ENCODE measurements around the gene HINFP. TPM values are rescaled to one million over a fixed set of nuclear protein-coding genes. Genes with fewer than 3 reads are reported as not detected.

Gene HINFP
- total RNA-seq, 4 donors from 2014 or later = 7.0 to 33.2 (median 13.9) TPM

DNA sequence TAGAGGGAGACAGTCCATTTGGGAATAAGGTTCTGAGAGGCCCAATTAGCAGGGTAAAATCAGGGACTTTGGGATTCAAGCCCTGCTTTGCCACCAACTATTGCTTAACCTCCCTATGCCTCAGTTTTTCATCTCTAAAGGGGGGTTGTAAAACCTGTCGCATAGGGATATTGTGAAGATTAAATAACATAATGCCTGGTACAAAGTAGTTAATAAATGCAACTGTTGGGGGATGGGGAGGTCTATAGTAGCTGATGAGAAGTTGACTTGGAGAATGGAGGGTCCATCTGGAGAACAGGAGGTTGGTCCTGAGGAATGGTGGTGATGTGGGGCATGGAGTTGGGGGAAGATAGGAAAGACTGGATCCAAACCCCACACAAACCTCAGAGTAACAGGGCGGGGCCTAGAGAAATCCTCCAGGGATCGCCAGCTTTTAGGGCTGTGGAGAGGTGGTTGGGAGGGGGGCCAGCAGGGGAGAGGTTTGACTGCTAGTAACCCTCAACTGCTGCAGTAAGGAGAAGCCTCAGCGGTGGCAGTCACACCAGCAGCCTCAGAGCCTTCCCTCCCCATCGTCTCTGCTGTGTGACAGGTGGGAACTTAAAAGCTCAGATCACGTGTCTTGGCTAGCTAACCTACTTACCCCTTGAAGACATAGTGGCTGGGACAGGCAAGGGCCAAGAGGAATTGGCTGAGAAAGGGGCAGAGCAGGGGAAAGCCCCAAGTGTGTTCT lies 26.4 kb downstream of the HINFP start:
- 49 to 57% methylated on average over 5 to 6 of the region's 6 CpGs for WGBS, 2 donors
- intact Hi-C loops (cut with DNase I) = no loop called here
- DNase-seq = no peak
- TF ChIP-seq, protein P1, sequence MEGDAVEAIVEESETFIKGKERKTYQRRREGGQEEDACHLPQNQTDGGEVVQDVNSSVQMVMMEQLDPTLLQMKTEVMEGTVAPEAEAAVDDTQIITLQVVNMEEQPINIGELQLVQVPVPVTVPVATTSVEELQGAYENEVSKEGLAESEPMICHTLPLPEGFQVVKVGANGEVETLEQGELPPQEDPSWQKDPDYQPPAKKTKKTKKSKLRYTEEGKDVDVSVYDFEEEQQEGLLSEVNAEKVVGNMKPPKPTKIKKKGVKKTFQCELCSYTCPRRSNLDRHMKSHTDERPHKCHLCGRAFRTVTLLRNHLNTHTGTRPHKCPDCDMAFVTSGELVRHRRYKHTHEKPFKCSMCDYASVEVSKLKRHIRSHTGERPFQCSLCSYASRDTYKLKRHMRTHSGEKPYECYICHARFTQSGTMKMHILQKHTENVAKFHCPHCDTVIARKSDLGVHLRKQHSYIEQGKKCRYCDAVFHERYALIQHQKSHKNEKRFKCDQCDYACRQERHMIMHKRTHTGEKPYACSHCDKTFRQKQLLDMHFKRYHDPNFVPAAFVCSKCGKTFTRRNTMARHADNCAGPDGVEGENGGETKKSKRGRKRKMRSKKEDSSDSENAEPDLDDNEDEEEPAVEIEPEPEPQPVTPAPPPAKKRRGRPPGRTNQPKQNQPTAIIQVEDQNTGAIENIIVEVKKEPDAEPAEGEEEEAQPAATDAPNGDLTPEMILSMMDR (IDR thresholded peaks at IDR 0.05) = no peak
- TF ChIP-seq POLR2A (IDR thresholded peaks at IDR 0.05) = no peak
- H3K9me3 ChIP-seq = no peaks in the 10 kb centered on the region
- H3K36me3 ChIP-seq = no peaks in the 10 kb centered on the region
- peaks cover 8 to 44% (median 15%) of the 10 kb centered on the region in 3 donors for H3K4me1 ChIP-seq
- H3K4me3 ChIP-seq = no peak overlapping the region
- H3K27ac ChIP-seq = no peak overlapping the region
- peaks cover 0 to 50% (median 0%) of the 10 kb centered on the region in 4 donors for H3K27me3 ChIP-seq

DNA sequence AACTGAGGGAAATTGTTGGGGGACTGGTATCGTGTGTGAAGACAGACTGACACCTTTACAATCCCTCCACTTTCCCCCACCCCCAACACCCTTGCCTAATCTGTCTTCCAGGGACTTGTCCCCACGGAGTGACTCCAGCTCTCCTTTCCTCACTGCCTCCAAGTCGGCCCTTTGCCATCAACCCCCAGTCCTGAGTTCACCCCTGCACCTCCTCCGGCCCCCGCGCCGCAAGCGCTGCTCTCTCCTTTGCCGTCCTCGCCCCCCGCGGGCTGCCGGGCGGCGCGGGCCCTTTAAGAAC lies 27.3 kb downstream of the HINFP start:
- Histone ChIP-seq H3K36me3 (no peaks in the 10 kb centered on the region), H3K4me3 (peak overlapping the region; percentile 45 to 80 (median 54)), H3K4me1 (peaks cover 8 to 44% (median 15%) of the 10 kb centered on the region in 3 donors), H3K9me3 (no peaks in the 10 kb centered on the region), H3K27me3 (peaks cover 0 to 50% (median 0%) of the 10 kb centered on the region in 4 donors), H3K27ac (no peak overlapping the region)
- intact Hi-C loops (cut with DNase I) = no loop called here
- DNase-seq = no peak
- 2 to 22% methylated on average over 2 to 4 of the region's 16 CpGs for WGBS, 2 donors
- TF ChIP-seq, protein P1 (IDR thresholded peaks at IDR 0.05) = no peak
- TF ChIP-seq POLR2A (IDR thresholded peaks at IDR 0.05) = no peak

DNA sequence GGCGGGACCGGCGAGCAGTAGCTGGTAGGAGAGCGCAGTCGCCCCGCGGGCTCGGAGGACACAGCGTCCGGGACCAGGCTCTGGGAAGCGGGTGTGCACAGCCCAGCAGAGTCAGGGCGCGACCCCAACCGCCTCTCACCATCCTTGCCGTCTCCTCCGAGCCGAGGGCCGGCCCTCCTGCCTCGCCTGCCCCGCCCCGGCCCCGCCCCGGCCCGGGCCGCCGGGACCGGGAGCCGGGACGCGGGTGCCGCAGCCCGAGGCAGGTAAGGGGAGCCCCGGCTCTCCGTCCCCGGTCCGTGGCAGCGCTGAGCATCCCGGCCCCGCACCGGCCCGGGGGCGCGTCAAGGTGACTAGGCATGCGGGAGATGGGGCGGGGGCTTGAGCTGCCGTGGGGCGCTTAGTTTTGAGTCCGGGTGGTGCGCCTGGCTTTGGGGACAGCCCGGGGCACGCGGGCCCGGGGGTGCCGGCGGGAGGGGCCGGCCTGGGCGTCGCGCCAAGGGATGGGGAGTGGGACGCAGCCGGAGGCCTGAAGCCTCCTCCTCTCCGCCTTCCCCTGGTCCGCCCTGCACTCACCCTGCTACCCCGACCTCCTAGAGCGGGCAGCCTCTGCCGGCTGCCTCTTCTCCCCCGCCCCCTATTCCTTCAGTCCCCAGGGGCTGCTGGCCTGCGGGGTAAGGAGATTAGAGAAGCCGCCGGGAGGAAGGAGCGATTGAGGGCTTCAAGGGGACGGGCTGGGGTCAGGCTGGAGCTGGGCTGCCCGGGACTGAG lies 27.8 kb downstream of the HINFP start, which contains the start of gene ABCG4:
TSS of gene ABCG4 (plus strand) at position 35 of the 768 bp plus-strand sequence. CDS start 914 bp downstream, outside the sequence.
- H3K4me3 ChIP-seq = peak within 1 kb of the TSS; percentile 45 to 80 (median 54)
- H3K36me3 ChIP-seq = no peaks in the 10 kb centered on the region
- H3K4me1 ChIP-seq = peaks cover 8 to 43% (median 15%) of the 10 kb centered on the region in 3 donors
- no peak for TF ChIP-seq POLR2A (IDR thresholded peaks at IDR 0.05)
- TF ChIP-seq, protein P1 (IDR thresholded peaks at IDR 0.05) = no peak
- no peak within 1 kb of the TSS for H3K27ac ChIP-seq
- intact Hi-C loops (cut with DNase I) = no loop called here
- no peaks in the 10 kb centered on the region for H3K9me3 ChIP-seq
- no peak for DNase-seq
- peaks cover 0 to 50% (median 0%) of the 10 kb centered on the region in 4 donors for H3K27me3 ChIP-seq
- WGBS, 2 donors = 0% methylated on average over 2 of the region's 73 CpGs; no CpG with 5 or more reads in 1 of the 2 donors

DNA sequence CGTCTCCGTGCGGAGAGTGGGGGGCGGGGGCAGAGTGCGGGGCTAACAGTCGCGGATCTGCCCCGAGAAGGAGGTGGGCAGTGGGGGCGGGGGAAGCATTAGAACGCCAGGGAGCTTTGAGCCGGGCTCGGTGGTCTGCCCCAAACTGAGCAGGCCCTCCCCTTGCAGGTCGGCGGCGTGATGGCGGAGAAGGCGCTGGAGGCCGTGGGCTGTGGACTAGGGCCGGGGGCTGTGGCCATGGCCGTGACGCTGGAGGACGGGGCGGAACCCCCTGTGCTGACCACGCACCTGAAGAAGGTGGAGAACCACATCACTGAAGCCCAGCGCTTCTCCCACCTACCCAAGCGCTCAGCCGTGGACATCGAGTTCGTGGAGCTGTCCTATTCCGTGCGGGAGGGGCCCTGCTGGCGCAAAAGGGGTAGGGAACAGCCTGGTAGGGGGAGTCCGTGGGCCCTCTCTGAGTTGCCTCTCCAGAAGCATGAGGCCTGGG lies 28.5 kb downstream of the HINFP start:
- H3K36me3 ChIP-seq = no peaks in the 10 kb centered on the region
- 20% methylated on average over 1 of the region's 33 CpGs; no CpG with 5 or more reads in 1 of the 2 donors for WGBS, 2 donors
- no peak for DNase-seq
- H3K9me3 ChIP-seq = no peaks in the 10 kb centered on the region
- H3K27ac ChIP-seq = no peak overlapping the region
- peaks cover 0 to 50% (median 0%) of the 10 kb centered on the region in 4 donors for H3K27me3 ChIP-seq
- intact Hi-C loops (cut with DNase I) = no loop called here
- no peak for TF ChIP-seq POLR2A (IDR thresholded peaks at IDR 0.05)
- TF ChIP-seq, protein P1 (IDR thresholded peaks at IDR 0.05) = no peak
- H3K4me1 ChIP-seq = peaks cover 8 to 37% (median 15%) of the 10 kb centered on the region in 3 donors
- peak overlapping the region; percentile 45 to 80 (median 54) for H3K4me3 ChIP-seq

DNA sequence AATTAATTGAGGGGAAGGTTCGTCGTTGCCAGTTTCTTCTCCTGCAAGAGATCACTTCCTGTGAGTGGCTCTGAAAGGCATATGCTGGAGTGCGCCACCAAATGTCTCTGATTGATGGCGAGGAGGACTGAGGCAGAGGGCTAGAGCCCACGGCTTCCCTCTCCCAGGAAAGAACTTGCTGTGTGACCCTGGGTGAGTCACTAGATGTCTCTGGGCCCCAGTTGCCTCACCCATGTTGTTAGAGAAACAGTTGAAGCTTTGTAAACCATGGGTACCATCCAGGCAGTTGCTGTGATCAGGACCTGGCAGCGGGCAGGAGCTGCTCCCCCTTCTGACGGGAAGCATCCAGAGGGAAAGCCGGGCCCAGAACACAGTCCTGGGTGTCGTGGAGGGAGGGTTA lies 30.7 kb downstream of the HINFP start:
- Histone ChIP-seq H3K9me3 (no peaks in the 10 kb centered on the region), H3K4me1 (peaks cover 8 to 34% (median 15%) of the 10 kb centered on the region in 3 donors), H3K27me3 (peaks cover 0 to 31% (median 0%) of the 10 kb centered on the region in 4 donors), H3K36me3 (no peaks in the 10 kb centered on the region), H3K4me3 (no peak overlapping the region), H3K27ac (no peak overlapping the region)
- no peak for DNase-seq
- WGBS, 2 donors = 86 to 89% methylated on average over 5 of the region's 9 CpGs
- no peak for TF ChIP-seq POLR2A (IDR thresholded peaks at IDR 0.05)
- TF ChIP-seq, protein P1 (IDR thresholded peaks at IDR 0.05) = no peak
- intact Hi-C loops (cut with DNase I) = no loop called here
